Erythroblast (primary cell): ENCODE results near the gene MLN.

Experiments
- GATA1 ChIP-seq: IDR thresholded peaks from 2 replicates; pipeline ENCODE4 v1.6.1; 2011; ENCODE audit warnings: low read depth, mild to moderate bottlenecking, control low read depth, low read length, moderate library complexity
- POLR2A ChIP-seq: IDR thresholded peaks from 2 replicates; pipeline ENCODE4 v1.6.1; 2011; ENCODE audit warnings: mild to moderate bottlenecking, low read length

- no peak for TF ChIP-seq POLR2A
- no peak for TF ChIP-seq GATA1
These were observed 40.3 kb downstream of the MLN start for GRCh38 chr6:33763483-33763882.
